Upper lobe of right lung (tissue), 1 donor: ENCODE results near the gene GLYR1. TPM values are rescaled to one million over a fixed set of nuclear protein-coding genes. Genes with fewer than 3 reads are reported as not detected.

Experiments
- ATAC-seq: fragments of 200-7000 bp; cut with Tn5 transposase; one replicate; pipeline ENCODE4 v1.9.1; 2020; ENCODE audit warnings: mild to moderate bottlenecking, moderate library complexity
- DNase-seq: peaks from one replicate; pipeline ENCODE4 v3.0.0-alpha.2; 2020
- H3K27ac ChIP-seq: fragments of 200-600 bp; one replicate; pipeline ENCODE4 v1.8.0; 2022
- H3K27me3 ChIP-seq: fragments of 200-600 bp; one replicate; pipeline ENCODE4 v1.8.0; 2022; ENCODE audit warnings: mild to moderate bottlenecking
- H3K36me3 ChIP-seq: fragments of 200-600 bp; one replicate; pipeline ENCODE4 v1.8.0; 2022
- H3K4me1 ChIP-seq: fragments of 200-600 bp; one replicate; pipeline ENCODE4 v1.8.0; 2022
- H3K4me3 ChIP-seq: fragments of 200-600 bp; one replicate; pipeline ENCODE4 v1.8.0; 2022; ENCODE audit warnings: mild to moderate bottlenecking
- H3K9me3 ChIP-seq: fragments of 200-600 bp; one replicate; pipeline ENCODE4 v1.8.0; 2022
- intact Hi-C: fragments of 100-400 bp; cut with DNase I; formaldehyde crosslinking; loops from one replicate; pipeline ENCODE4 v1.11.0; 2022
- total RNA-seq: library from RNA; stranded (reverse); fragmentation: NEBNext Ultra II Directional; extraction: Animal tissue kit (Norgen Biotek cat#: 25700); gene quantifications from one replicate; pipeline ENCODE4 v1.2.1, GENCODE V29; 2021
- TF ChIP-seq, protein P1 (sequence below): fragments of 200-600 bp; IDR thresholded peaks from one replicate; pipeline ENCODE4 v1.8.0; 2022; ENCODE audit warnings: antibody characterized with exemption
- donor health status: DM: no; HTN: yes; CAD: no; lungs with severe emphysema.

GLYR1 gene
- total RNA-seq, 1 donor from 2014 or later = 85.7 TPM

DNA sequence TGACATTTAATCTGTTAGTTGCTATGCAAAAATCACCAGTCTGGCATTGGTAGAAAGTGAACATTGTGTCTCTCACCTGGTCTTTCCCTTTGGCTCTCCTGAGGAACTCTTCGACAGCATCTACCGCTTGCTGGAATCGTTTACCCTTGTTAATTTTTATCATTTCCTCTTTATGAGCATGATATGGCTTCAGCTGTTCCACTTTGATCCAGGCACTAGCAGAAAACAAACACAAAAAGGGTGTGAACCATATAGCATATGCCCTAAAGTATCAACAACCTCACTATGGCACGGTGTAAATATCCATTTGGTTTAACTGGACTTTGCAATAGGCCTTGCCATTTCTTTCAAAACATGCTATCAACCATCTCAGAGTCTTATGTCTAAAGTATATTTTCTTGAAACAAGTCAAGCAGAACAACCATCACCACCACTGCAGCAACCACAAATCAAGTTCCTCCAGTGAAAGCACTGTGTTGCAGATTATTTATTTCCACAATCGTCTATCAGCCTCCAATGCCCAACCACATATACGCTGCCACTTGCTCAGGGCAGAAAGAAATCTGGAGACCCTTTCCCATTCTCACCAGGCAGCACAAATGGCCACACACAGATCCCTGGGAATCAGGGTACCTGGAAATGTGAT lies 14.3 kb downstream of the GLYR1 start:
- DNase-seq (no peak), ATAC-seq (no peak)
- TF ChIP-seq, protein P1, sequence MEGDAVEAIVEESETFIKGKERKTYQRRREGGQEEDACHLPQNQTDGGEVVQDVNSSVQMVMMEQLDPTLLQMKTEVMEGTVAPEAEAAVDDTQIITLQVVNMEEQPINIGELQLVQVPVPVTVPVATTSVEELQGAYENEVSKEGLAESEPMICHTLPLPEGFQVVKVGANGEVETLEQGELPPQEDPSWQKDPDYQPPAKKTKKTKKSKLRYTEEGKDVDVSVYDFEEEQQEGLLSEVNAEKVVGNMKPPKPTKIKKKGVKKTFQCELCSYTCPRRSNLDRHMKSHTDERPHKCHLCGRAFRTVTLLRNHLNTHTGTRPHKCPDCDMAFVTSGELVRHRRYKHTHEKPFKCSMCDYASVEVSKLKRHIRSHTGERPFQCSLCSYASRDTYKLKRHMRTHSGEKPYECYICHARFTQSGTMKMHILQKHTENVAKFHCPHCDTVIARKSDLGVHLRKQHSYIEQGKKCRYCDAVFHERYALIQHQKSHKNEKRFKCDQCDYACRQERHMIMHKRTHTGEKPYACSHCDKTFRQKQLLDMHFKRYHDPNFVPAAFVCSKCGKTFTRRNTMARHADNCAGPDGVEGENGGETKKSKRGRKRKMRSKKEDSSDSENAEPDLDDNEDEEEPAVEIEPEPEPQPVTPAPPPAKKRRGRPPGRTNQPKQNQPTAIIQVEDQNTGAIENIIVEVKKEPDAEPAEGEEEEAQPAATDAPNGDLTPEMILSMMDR = no peak
- no peaks in the 10 kb centered on the region for H3K27me3 ChIP-seq
- peaks cover 95% of the 10 kb centered on the region for H3K36me3 ChIP-seq
- H3K4me1 ChIP-seq = no peaks in the 10 kb centered on the region
- no peak overlapping the region for H3K4me3 ChIP-seq
- no peaks in the 10 kb centered on the region for H3K9me3 ChIP-seq
- intact Hi-C loops = no loop called here
- H3K27ac ChIP-seq = no peak overlapping the region

DNA sequence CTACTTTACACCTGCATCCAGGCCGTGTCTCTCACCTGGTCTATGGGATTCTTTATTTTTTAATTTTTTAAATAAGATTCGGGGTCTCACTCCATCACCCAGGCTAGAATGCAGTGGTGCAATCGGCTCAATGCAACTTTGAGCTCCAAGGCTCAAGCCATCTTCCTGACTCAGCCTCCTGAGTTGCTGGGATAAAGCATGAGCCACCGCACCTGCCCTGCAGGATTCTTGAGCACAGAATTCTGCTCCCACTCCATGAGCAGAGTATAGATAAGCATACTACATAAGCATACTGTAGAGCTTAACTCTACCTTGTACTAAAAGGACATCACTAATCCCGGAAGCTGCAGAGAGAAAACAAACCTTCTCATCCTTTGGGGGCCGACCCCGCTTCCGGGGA lies 15.5 kb downstream of the GLYR1 start:
- peaks cover 95% of the 10 kb centered on the region for H3K36me3 ChIP-seq
- no peaks in the 10 kb centered on the region for H3K9me3 ChIP-seq
- intact Hi-C loops = no loop called here
- no peak for ATAC-seq
- no peak for DNase-seq
- H3K4me1 ChIP-seq = no peaks in the 10 kb centered on the region
- H3K27me3 ChIP-seq = no peaks in the 10 kb centered on the region
- H3K4me3 ChIP-seq = no peak overlapping the region
- TF ChIP-seq, protein P1 = no peak
- no peak overlapping the region for H3K27ac ChIP-seq

DNA sequence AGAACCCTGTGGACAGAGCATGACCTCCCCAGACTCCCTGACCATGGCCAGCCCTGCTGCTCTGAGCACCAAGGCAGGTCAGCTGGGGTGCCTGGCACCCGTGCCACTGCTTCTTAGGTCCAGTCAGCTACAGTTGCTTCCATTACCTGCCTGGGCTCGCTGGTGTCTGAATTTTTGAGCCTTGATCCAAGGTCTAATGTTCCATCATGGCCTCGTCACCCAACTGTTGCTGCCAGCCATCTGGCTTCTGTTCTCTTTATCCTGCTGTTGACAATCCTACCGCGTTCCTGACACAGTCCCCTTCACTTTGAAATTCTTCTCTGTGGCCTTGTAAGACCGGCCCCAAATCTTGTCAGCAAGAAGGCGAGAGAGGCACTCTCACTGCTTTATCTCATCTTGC lies 16.7 kb downstream of the GLYR1 start:
- Histone ChIP-seq H3K27me3 (no peaks in the 10 kb centered on the region), H3K36me3 (peaks cover 95% of the 10 kb centered on the region), H3K27ac (no peak overlapping the region), H3K9me3 (no peaks in the 10 kb centered on the region), H3K4me3 (no peak overlapping the region), H3K4me1 (no peaks in the 10 kb centered on the region)
- TF ChIP-seq, protein P1 = no peak
- DNase-seq (peak; percentile 30), ATAC-seq (no peak)
- intact Hi-C loops = no loop called here

DNA sequence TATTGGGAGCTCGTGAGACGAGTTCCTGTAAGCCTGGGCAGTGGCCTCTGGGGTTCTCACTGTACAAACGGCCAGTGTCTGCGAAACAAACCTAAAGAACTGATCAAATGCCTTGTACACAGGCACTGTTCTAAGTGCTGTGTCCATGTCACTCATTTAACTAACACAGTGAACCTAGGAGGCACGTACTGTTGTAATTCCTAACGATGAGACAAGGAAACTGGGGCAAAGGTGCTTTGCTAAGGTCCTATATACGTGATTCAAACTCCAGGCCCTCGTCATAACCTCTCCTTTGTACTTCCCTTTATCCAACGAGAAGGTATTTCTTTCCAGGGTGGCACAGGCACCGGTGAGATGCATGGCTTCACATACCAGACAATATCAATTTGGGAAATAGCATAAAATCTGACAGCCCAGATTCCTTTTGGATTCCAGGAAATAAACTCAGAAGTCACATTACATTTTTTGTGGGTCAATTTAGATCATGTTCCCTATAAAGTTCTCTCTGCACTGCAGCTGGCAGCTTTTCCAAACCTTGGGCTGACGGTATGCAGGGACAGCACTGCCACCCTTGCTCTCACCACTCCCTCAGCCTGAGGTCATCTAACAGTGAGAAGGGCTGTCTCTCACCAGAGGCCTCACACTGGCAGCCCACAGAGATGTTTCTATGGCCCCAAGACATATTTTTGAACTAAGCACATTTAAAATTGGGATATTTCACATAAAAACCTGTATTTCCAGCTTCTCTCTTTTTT lies 18.3 kb downstream of the GLYR1 start:
- ATAC-seq (no peak), DNase-seq (peak; percentile 11)
- TF ChIP-seq, protein P1 = no peak
- Histone ChIP-seq H3K4me3 (no peak overlapping the region), H3K4me1 (no peaks in the 10 kb centered on the region), H3K9me3 (no peaks in the 10 kb centered on the region), H3K27ac (no peak overlapping the region), H3K36me3 (peaks cover 97% of the 10 kb centered on the region), H3K27me3 (no peaks in the 10 kb centered on the region)
- intact Hi-C loops = no loop called here

DNA sequence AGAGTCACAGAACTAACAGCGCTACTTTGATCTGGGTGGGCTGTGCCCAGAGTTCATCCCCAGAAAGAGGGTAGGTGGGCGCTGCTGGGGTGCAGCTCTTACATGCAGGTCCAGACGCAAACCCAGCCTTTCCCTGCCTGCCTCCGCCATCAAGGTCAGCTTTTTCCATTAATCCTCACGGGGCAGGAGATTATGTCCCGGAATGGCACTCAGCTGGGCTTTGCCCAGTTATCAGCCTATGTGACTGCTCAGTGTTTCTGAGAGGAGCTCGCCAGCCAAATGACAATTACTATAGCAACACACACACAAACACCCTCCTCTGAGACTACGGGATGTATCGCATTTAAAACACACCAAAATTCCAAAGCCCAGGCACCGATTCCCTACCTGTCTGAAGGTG lies 20.1 kb downstream of the GLYR1 start:
- Histone ChIP-seq H3K27me3 (no peaks in the 10 kb centered on the region), H3K4me3 (no peak overlapping the region), H3K27ac (no peak overlapping the region), H3K36me3 (peaks cover 99% of the 10 kb centered on the region), H3K4me1 (no peaks in the 10 kb centered on the region), H3K9me3 (no peaks in the 10 kb centered on the region)
- ATAC-seq = no peak
- peak; percentile 25 for DNase-seq
- TF ChIP-seq, protein P1 = no peak
- intact Hi-C loops = no loop called here
